Non-pigmented ciliary epithelial cell (primary cell): ENCODE data around the gene KRTAP10-2.
"Not testable (repeated sequence)": the region's sequence is repeated elsewhere in the genome, so short reads cannot be mapped to it uniquely, and the experiment has no call there.

Experiments used
- DNase-seq: peaks from one replicate; pipeline ENCODE4 v3.0.0-alpha.2; 2010; ENCODE audit warnings: low read depth

KRTAP10-2 gene

GRCh38 chr21:44551340-44551961, at the start of gene KRTAP10-2:
TSS of gene KRTAP10-2 (minus strand) at chr21:44551505. CDS start at chr21:44551458, 47 bp downstream.
- DNase-seq: no peak

GRCh38 chr21:44601091-44601490, 49.8 kb upstream of the KRTAP10-2 start:
- not testable (repeated sequence) for DNase-seq

GRCh38 chr21:44600118-44600978, 49.0 kb upstream of the KRTAP10-2 start, which contains the start of gene KRTAP10-7:
TSS of gene KRTAP10-7 (plus strand) at chr21:44600597. CDS start at chr21:44600622, 25 bp downstream.
- DNase-seq: not testable (repeated sequence)

- no peak for DNase-seq
Measured at GRCh38 chr21:44599264-44600029, 48.1 kb upstream of the KRTAP10-2 start.

GRCh38 chr21:44598061-44598460, 46.8 kb upstream of the KRTAP10-2 start:
- no peak for DNase-seq

GRCh38 chr21:44596068-44596725, 44.9 kb upstream of the KRTAP10-2 start:
- no peak for DNase-seq

GRCh38 chr21:44595524-44595923, 44.2 kb upstream of the KRTAP10-2 start:
- no peak for DNase-seq

GRCh38 chr21:44594406-44594916, 43.2 kb upstream of the KRTAP10-2 start:
- no peak for DNase-seq

GRCh38 chr21:44593598-44594405, 42.5 kb upstream of the KRTAP10-2 start:
- DNase-seq: no peak

- DNase-seq: no peak
Measured at GRCh38 chr21:44592446-44593311, 41.4 kb upstream of the KRTAP10-2 start, which contains the start of gene KRTAP10-6. TSS of gene KRTAP10-6 (minus strand) at chr21:44592505. CDS start at chr21:44592484, 21 bp downstream.

- DNase-seq: not testable (repeated sequence)
Measured at GRCh38 chr21:44591801-44592130, 40.5 kb upstream of the KRTAP10-2 start.

GRCh38 chr21:44590897-44591800, 39.8 kb upstream of the KRTAP10-2 start:
- DNase-seq: not testable (repeated sequence)

- DNase-seq: no peak
Measured at GRCh38 chr21:44590311-44590721, 39.0 kb upstream of the KRTAP10-2 start.

GRCh38 chr21:44589586-44590305, 38.4 kb upstream of the KRTAP10-2 start:
- DNase-seq: no peak

- no peak for DNase-seq
Measured at GRCh38 chr21:44589094-44589493, 37.8 kb upstream of the KRTAP10-2 start.

- DNase-seq: no peak
Measured at GRCh38 chr21:44585892-44586291, 34.6 kb upstream of the KRTAP10-2 start.

- DNase-seq: no peak
Measured at GRCh38 chr21:44583800-44584147, 32.5 kb upstream of the KRTAP10-2 start.
